ES-I3 (cell line): ENCODE measurements around the gene MMP15.
A peak's percentile ranks its signal among the peaks of the same experiment; 100 is the strongest.
"Not testable (repeated sequence)": the region's sequence is repeated elsewhere in the genome, so short reads cannot be mapped to it uniquely, and the experiment has no call there.

Source experiments
- H3K36me3 ChIP-seq: 2 replicates; pipeline ENCODE4 v1.6.1; 2013; ENCODE audit warnings: mild to moderate bottlenecking, low read length, control low read depth, moderate library complexity; ENCODE audit not compliant: insufficient read depth
- H3K4me1 ChIP-seq: 2 replicates; pipeline ENCODE4 v1.6.1; 2013; ENCODE audit warnings: mild to moderate bottlenecking, control low read depth, low read length; ENCODE audit not compliant: insufficient read depth
- H3K9ac ChIP-seq: 2 replicates; pipeline ENCODE4 v1.6.1; 2013; ENCODE audit warnings: low read depth, mild to moderate bottlenecking, low read length, moderate library complexity
- H3K9me3 ChIP-seq: 2 replicates; pipeline ENCODE4 v1.6.1; 2013; ENCODE audit warnings: mild to moderate bottlenecking, low read length, moderate library complexity; ENCODE audit not compliant: control insufficient read depth, insufficient read depth

MMP15 gene

GRCh38 chr16:58000706-58001676, 24.6 kb upstream of the MMP15 start, which contains the start of gene USB1:
Gene USB1, plus strand, starts transcription at chr16:58001407. Its CDS starts 77 bp downstream, at chr16:58001484.
- peak within 1 kb of the TSS; percentile 67 for H3K9ac ChIP-seq
- peaks cover 18% of the 10 kb centered on the region; the same call in 1 of the 2 replicates for H3K4me1 ChIP-seq
- H3K9me3 ChIP-seq = no peaks in the 10 kb centered on the region
- H3K36me3 ChIP-seq = no peaks in the 10 kb centered on the region

DNA sequence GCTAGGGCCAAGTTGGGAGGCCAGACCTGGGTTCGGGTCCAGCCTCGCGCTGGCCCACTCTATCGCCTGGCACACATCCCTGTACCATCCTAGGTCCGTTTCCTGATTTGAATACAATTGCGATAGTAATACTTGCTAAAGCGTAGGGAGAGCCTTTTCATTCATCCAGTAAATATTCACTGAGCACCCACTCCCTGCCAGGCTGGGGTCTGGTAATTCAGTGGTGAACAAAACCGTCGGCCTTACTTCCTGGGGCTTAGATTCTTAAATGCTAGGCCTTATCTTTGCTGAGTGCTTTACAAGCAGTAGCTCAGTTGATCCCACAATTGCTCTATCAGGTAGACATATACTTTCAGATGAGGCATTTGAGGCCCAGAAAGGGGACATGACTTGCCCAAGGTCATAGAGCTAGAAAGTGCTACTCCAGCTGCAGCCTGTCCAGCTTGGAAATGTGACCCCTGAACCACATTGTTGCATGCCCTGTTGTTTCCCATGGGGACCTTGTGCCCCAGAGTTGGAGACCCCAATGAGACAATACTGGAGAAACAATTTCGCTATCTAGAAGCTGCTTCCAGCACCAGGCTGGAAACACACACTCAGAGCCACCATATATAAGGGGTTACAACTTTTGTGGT, 23.7 kb upstream of the MMP15 start:
- H3K9me3 ChIP-seq = no peaks in the 10 kb centered on the region

DNA sequence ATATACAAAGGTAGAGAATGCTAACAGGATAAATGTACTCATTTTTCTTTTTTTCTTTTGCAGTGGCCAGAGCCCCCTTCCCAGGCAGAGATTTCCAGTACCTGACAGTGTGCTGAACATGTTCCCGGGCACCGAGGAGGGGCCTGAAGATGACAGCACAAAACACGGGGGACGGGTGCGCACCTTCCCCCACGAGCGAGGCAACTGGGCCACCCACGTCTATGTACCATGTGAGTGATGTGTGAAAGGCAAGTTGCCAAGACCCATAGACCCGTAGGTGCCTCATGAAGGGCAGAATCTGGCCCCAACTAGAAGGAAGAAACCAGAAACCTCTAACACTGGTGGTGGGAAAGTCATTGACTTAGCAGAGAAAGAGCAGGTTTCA, 23.1 kb upstream of the MMP15 start:
- H3K4me1 ChIP-seq = peaks cover 18% of the 10 kb centered on the region; the same call in 1 of the 2 replicates
- H3K9ac ChIP-seq = no peak overlapping the region
- H3K9me3 ChIP-seq = no peaks in the 10 kb centered on the region
- H3K36me3 ChIP-seq = no peaks in the 10 kb centered on the region

More for the DNA sequence above, 23.7 kb upstream of the MMP15 start:
- H3K36me3 ChIP-seq = no peaks in the 10 kb centered on the region
- H3K4me1 ChIP-seq = peaks cover 18% of the 10 kb centered on the region; the same call in 1 of the 2 replicates
- peak overlapping the region; percentile 67; the same call in 1 of the 2 replicates for H3K9ac ChIP-seq

- Histone ChIP-seq H3K36me3 (no peaks in the 10 kb centered on the region), H3K4me1 (peaks cover 18% of the 10 kb centered on the region; the same call in 1 of the 2 replicates), H3K9me3 (no peaks in the 10 kb centered on the region), H3K9ac (no peak overlapping the region)
Observed at GRCh38 chr16:58002936-58003335, 22.6 kb upstream of the MMP15 start.

DNA sequence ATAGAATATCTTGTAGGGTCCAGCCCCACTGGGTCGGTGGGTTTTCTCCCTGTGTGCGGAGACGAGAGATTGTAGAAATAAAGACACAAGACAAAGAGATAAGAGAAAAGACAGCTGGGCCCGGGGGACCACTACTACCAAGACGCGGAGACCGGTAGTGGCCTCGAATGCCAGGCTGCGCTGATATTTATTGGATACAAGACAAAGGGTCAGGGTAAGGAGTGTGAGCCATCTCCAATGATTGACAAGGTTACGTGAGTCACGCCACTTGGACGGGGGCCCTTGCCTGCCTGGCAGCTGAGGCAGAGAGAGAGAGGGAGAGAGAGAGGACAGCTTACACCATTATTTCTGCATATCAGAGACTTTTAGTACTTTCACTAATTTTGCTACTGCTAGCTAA, 20.8 kb upstream of the MMP15 start:
- not testable (repeated sequence) for H3K9me3 ChIP-seq, H3K4me1 ChIP-seq, H3K9ac ChIP-seq, H3K36me3 ChIP-seq

- peaks cover 26% of the 10 kb centered on the region for H3K4me1 ChIP-seq
- H3K36me3 ChIP-seq = peaks cover 13% of the 10 kb centered on the region
- H3K9me3 ChIP-seq = no peaks in the 10 kb centered on the region
- no peak overlapping the region for H3K9ac ChIP-seq
Observed at GRCh38 chr16:58009856-58010416, 15.6 kb upstream of the MMP15 start.

- H3K9ac ChIP-seq = no peak overlapping the region
- H3K9me3 ChIP-seq = no peaks in the 10 kb centered on the region
- H3K4me1 ChIP-seq = peaks cover 26% of the 10 kb centered on the region
- H3K36me3 ChIP-seq = peaks cover 13% of the 10 kb centered on the region
Observed at GRCh38 chr16:58010886-58011285, 14.7 kb upstream of the MMP15 start.

DNA sequence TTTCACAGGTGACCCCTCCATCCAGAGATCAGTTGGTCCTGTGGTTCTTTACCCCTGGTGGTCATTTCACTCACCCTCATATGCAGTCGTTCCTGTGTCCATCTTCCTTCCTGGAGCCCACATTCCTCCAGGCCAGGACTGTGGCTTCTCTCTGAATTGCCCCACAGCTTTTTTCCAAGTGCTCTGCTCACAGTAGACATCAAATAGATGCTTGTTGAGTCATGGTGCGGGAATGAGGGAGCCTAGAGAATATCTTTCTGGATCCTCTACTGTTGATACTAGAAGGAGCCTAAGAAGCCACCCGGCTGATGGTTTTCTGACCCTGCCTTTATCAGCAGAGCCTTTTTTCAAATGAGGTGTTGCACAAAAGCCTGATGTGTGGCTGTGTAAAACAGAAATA, 13.9 kb upstream of the MMP15 start:
- peaks cover 26% of the 10 kb centered on the region for H3K4me1 ChIP-seq
- no peaks in the 10 kb centered on the region for H3K9me3 ChIP-seq
- no peak overlapping the region for H3K9ac ChIP-seq
- peaks cover 13% of the 10 kb centered on the region for H3K36me3 ChIP-seq

DNA sequence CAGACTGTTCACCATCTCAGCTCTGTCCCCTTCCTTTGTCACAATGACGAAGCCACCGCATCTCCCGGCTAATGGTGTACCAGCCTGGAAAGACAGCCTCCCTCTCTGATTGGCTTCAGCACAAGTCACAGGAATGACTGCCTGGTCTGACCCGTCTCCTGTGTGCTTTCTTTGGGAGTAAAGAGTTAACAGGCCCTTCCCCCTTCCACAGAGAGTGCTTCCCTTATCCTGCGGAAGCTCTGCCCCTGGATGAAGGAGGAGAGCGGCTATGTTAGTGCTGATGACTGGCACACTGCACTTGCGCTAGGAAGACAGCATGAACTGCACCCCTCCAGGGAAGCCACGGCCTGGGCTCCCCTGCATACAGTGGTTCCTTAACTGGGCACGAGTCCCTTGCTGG, 13.1 kb upstream of the MMP15 start:
- Histone ChIP-seq H3K9me3 (no peaks in the 10 kb centered on the region), H3K36me3 (peaks cover 13% of the 10 kb centered on the region), H3K4me1 (peaks cover 26% of the 10 kb centered on the region), H3K9ac (no peak overlapping the region)

DNA sequence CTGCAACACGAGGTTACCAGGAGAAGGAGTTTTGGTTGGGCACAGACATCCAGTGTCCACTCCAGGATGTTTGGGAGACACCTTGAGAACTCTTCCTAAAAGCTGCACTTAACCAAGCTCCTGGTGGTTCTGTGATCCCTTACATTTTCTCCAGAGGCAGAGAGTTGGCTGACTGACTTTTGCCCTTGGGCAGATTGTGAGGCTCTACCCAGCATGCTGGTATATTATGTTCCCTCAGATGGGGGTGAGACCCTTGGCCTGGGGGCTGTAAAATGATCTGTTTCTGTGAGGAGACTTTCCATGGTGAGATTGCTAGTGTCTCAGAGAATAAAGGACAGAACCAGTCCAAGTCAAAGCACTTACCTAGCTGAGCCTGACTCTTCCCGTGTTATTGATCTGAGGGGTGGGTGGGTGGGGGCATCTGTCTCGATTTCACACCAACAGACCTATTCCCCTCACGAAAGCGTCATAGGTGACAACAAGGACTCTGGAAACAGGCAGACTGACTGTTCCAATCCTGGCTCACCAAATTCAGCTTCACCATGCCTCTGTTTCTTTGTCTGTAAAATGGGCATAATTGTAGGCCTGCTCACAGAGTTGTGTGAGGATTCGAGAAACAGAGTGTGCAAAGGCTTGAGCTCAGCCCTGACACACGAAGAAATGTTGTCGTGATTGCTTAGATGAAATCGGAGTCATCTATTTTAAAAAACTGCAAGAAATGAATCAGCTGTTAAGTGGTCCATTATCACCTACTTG, 12.2 kb upstream of the MMP15 start:
- H3K9ac ChIP-seq = no peak overlapping the region
- peaks cover 13% of the 10 kb centered on the region for H3K36me3 ChIP-seq
- no peaks in the 10 kb centered on the region for H3K9me3 ChIP-seq
- H3K4me1 ChIP-seq = peaks cover 26% of the 10 kb centered on the region

- peaks cover 9% of the 10 kb centered on the region; the same call in 1 of the 2 replicates for H3K4me1 ChIP-seq
- no peak overlapping the region for H3K9ac ChIP-seq
- H3K36me3 ChIP-seq = peaks cover 2% of the 10 kb centered on the region
- H3K9me3 ChIP-seq = no peaks in the 10 kb centered on the region
Observed at GRCh38 chr16:58016840-58017446, 8.6 kb upstream of the MMP15 start.

GRCh38 chr16:58018803-58019202, 6.8 kb upstream of the MMP15 start:
- Histone ChIP-seq H3K36me3 (no peaks in the 10 kb centered on the region), H3K9ac (no peak overlapping the region), H3K4me1 (peaks cover 18% of the 10 kb centered on the region; the same call in 1 of the 2 replicates), H3K9me3 (no peaks in the 10 kb centered on the region)

GRCh38 chr16:58019866-58020538, 5.6 kb upstream of the MMP15 start:
- Histone ChIP-seq H3K36me3 (no peaks in the 10 kb centered on the region), H3K4me1 (peaks cover 20% of the 10 kb centered on the region; the same call in 1 of the 2 replicates), H3K9ac (no peak overlapping the region), H3K9me3 (no peaks in the 10 kb centered on the region)
